C1 segment of cervical spinal cord (tissue), 14 donors: ENCODE results near the gene PDCD4.

ENCODE experiments used
- DNase-seq, 14 donors: peaks; one replicate each; lab custom pipeline; 2025; lab: John Stamatoyannopoulos, UW

The PDCD4 gene

GRCh38 chr10:110842326-110842904 lies 29.3 kb upstream of the PDCD4 start:
- no peak for DNase-seq

- no peak for DNase-seq
Measured at GRCh38 chr10:110843031-110843430, 28.7 kb upstream of the PDCD4 start.

- DNase-seq = peak in 1 of 14 donors; percentile 30
Measured at GRCh38 chr10:110843796-110844616, 27.7 kb upstream of the PDCD4 start.

- DNase-seq = no peak
Measured at GRCh38 chr10:110844617-110844881, 27.2 kb upstream of the PDCD4 start.

- DNase-seq = no peak
Measured at GRCh38 chr10:110845192-110845755, 26.5 kb upstream of the PDCD4 start.

- DNase-seq = no peak
Measured at GRCh38 chr10:110845756-110846620, 25.7 kb upstream of the PDCD4 start.

GRCh38 chr10:110847374-110847773 lies 24.4 kb upstream of the PDCD4 start:
- DNase-seq = no peak

- no peak for DNase-seq
Measured at GRCh38 chr10:110848106-110848505, 23.6 kb upstream of the PDCD4 start.

- DNase-seq = no peak
Measured at GRCh38 chr10:110850099-110850498, 21.6 kb upstream of the PDCD4 start.

- no peak for DNase-seq
Measured at GRCh38 chr10:110851020-110851612, 20.6 kb upstream of the PDCD4 start.

GRCh38 chr10:110852255-110852896 lies 19.4 kb upstream of the PDCD4 start:
- DNase-seq = no peak

- no peak for DNase-seq
Measured at GRCh38 chr10:110852947-110853346, 18.8 kb upstream of the PDCD4 start.

GRCh38 chr10:110853921-110854605 lies 17.7 kb upstream of the PDCD4 start:
- no peak for DNase-seq

- DNase-seq = peak in 3 of 14 donors; percentile 20 to 64 (median 26)
Measured at GRCh38 chr10:110857265-110858171, 14.2 kb upstream of the PDCD4 start.

GRCh38 chr10:110858297-110858934 lies 13.3 kb upstream of the PDCD4 start:
- DNase-seq = no peak

GRCh38 chr10:110859206-110859972 lies 12.3 kb upstream of the PDCD4 start:
- no peak for DNase-seq

- no peak for DNase-seq
Measured at GRCh38 chr10:110859973-110860376, 11.8 kb upstream of the PDCD4 start.

GRCh38 chr10:110860576-110861241 lies 11.0 kb upstream of the PDCD4 start:
- peak in 1 of 14 donors; percentile 34 for DNase-seq
